Tibial artery (tissue), 4 donors: ENCODE results near the gene CBX7.
A peak's percentile ranks its signal among the peaks of the same experiment; 100 is the strongest.
"Not testable (repeated sequence)": the region's sequence is repeated elsewhere in the genome, so short reads cannot be mapped to it uniquely, and the experiment has no call there.

ENCODE experiments used
- DNase-seq, 2 donors: peaks; one replicate each; pipeline ENCODE4 v3.0.0-alpha.2; 2019
- H3K27ac ChIP-seq, 2 donors: fragments of 200-600 bp; sonication (generic) in 1 of 2; 1 replicate in 1 of 2; 2 replicates in 1 of 2; pipeline ENCODE4 v1.5.1; 2018 to 2019; ENCODE audit warnings: mild to moderate bottlenecking in 1 of 2
- H3K27me3 ChIP-seq, 2 donors: fragments of 200-600 bp; sonication (generic) in 1 of 2; one replicate each; pipeline versions ENCODE4 v1.5.1 to v1.6.0; 2016 to 2019
- H3K36me3 ChIP-seq, 3 donors: fragments of 200-600 bp; sonication (generic) in 2 of 3; one replicate each; pipeline ENCODE4 v1.5.1; 2016 to 2019; ENCODE audit warnings: mild to moderate bottlenecking in 2 of 3
- H3K4me1 ChIP-seq, 4 donors: fragments of 200-600 bp; sonication (generic) in 2 of 4; 1 replicate in 3 of 4; 2 replicates in 1 of 4; pipeline ENCODE4 v1.5.1; 2016 to 2019
- H3K4me3 ChIP-seq, 2 donors: fragments of 200-600 bp; sonication (generic) in 1 of 2; 1 replicate in 1 of 2; 2 replicates in 1 of 2; pipeline ENCODE4 v1.5.1; 2018 to 2019; ENCODE audit warnings: mild to moderate bottlenecking in 2 of 2
- H3K9me3 ChIP-seq, 3 donors: fragments of 200-600 bp; sonication (generic) in 1 of 3; one replicate each; pipeline ENCODE4 v1.5.1; 2016 to 2019
- intact Hi-C: fragments of 100-400 bp; cut with DNase I; formaldehyde crosslinking; loops from one replicate; pipeline ENCODE4 v1.15.0; 2023; ENCODE audit warnings: low total_unique reads
- TF ChIP-seq, protein P1 (sequence below), 2 experiments: fragments of 200-600 bp in 1 of 2; fragments of 450-650 bp in 1 of 2; IDR thresholded peaks; one replicate each; pipeline ENCODE4 v1.5.1; 2017 to 2019; ENCODE audit warnings: antibody characterized with exemption in 2 of 2, mild to moderate bottlenecking in 1 of 2, moderate library complexity in 1 of 2

Gene CBX7

DNA sequence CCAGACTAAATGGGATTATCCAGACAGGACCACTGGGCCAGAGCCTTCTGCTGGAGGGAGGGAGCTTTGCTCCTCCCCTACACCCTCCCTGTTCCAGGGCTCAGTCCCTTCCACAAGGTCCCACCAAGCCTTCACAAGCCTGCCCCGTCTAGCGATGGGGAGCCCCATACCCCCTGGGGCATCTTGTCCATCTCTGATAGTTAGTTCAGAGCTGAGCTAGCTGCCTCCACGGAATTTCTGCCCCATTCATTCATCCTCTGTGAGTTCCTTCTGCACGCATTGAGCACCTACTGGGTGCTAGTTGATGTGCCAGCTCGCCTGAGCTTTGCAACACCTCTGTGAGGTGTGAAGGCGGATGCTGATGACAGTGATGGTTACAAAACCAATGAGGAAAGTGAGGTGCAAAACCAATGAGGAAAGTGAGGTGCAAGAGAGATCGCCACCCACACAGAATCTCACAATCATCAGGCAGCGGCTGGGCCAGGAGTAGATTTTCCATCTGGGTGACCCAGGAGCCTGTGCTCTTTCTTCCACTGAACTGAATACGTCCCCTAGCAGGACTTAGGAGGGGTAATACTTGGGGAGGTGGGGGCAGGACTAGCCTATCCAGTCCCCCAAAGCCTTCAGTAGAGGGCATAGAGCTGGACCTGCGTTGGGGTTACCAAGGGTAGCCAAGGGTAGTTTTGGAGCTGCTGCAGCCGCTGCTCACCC lies 21.5 kb upstream of the CBX7 start:
- Histone ChIP-seq H3K4me1 (peaks cover 10 to 46% (median 41%) of the 10 kb centered on the region in 4 donors), H3K4me3 (no peak overlapping the region), H3K36me3 (no peaks in the 10 kb centered on the region), H3K9me3 (no peaks in the 10 kb centered on the region), H3K27me3 (no peaks in the 10 kb centered on the region), H3K27ac (peak overlapping the region; percentile 39 to 63)
- intact Hi-C loops: loop anchor here (10.0 kb wide), 1 partner anchor 341 kb away; no protein-coding TSS in a partner anchor
- TF ChIP-seq, protein P1, sequence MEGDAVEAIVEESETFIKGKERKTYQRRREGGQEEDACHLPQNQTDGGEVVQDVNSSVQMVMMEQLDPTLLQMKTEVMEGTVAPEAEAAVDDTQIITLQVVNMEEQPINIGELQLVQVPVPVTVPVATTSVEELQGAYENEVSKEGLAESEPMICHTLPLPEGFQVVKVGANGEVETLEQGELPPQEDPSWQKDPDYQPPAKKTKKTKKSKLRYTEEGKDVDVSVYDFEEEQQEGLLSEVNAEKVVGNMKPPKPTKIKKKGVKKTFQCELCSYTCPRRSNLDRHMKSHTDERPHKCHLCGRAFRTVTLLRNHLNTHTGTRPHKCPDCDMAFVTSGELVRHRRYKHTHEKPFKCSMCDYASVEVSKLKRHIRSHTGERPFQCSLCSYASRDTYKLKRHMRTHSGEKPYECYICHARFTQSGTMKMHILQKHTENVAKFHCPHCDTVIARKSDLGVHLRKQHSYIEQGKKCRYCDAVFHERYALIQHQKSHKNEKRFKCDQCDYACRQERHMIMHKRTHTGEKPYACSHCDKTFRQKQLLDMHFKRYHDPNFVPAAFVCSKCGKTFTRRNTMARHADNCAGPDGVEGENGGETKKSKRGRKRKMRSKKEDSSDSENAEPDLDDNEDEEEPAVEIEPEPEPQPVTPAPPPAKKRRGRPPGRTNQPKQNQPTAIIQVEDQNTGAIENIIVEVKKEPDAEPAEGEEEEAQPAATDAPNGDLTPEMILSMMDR (IDR thresholded peaks at IDR 0.05): no peak
- DNase-seq: peak in 1 of 2 donors; percentile 51

GRCh38 chr22:39173050-39173706 lies 20.7 kb upstream of the CBX7 start:
- no peaks in the 10 kb centered on the region for H3K27me3 ChIP-seq
- no peak overlapping the region for H3K4me3 ChIP-seq
- peak in 1 of 2 donors; percentile 59 for DNase-seq
- H3K27ac ChIP-seq: peak overlapping the region in 1 of 2 donors; percentile 5
- H3K9me3 ChIP-seq: no peaks in the 10 kb centered on the region
- H3K4me1 ChIP-seq: peaks cover 10 to 46% (median 41%) of the 10 kb centered on the region in 4 donors
- intact Hi-C loops: loop anchor here (10.0 kb wide), 1 partner anchor 342 kb away; no protein-coding TSS in a partner anchor
- TF ChIP-seq, protein P1 (IDR thresholded peaks at IDR 0.05): no peak
- H3K36me3 ChIP-seq: no peaks in the 10 kb centered on the region

DNA sequence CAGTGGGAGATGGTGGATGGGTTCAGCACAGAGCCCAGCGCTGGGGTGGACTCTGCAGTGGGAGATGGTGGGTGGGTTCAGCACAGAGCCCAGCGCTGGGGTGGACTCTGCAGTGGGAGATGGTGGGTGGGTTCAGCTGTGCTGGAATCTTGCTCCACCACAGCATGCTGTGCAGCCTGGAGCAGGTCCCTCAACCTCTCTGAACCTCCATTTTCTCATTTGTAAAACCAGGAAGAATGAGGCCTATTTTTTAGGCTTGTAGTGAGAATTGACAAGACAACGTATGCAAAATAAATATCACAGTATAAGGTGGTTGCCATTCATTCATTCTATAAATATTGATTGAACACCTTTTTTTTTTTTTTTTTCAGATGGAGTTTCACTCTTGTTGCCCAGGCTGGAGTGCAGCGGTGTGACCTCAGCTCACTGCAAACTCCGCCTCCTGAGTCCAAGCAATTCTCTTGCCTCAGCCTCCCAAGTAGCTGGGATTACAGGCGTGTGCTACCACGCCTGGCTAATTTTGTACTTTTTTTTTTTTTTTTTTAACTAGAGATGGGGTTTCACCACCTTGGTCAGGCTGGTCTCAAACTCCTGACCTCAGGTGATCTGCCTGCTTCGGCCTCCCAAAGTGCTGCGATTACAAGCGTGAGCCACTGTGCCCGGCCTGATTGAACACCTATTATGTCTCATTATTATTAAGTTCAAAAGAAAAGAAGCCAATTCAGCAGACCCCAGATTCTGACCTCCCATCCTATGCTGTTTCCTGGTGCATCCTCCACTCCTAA lies 20.0 kb upstream of the CBX7 start:
- not testable (repeated sequence) for H3K4me3 ChIP-seq, H3K27ac ChIP-seq, H3K9me3 ChIP-seq, DNase-seq, H3K27me3 ChIP-seq, H3K36me3 ChIP-seq
- H3K4me1 ChIP-seq: peaks cover 10 to 46% (median 41%) of the 10 kb centered on the region in 4 donors
- intact Hi-C loops: loop anchor here (10.0 kb wide), 1 partner anchor 342 kb away; no protein-coding TSS in a partner anchor

DNA sequence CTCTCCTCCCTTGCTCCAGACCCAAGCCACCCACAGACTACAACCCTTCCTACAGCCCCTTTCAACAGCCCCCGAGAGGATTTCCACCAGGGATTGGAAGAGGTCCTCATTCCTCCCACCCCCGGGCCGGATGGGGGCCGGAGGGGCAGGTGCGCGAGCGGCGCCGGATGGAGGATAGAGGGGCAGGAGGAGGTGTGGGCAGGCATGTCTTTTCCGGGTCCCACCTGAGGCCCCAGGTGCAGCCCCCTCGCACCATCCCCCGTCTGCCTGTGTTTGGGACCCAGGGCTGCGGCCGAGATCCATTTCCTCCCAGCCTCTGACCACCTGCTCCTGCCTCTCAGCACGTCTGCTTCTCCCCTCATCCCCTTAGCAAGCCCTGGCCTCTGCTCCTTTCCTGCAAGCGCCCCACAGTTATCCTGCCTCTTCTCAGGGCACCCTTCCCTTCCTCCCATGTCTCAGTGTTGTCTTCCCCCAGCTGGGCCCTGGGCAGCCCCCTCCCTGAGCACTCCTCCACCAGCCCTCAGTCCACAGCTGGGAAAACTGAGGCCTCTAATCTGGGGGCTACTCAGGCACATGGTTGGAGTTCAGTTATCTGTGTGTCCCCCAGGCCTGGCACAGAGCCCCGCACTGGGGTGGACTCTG lies 19.3 kb upstream of the CBX7 start:
- TF ChIP-seq, protein P1 (IDR thresholded peaks at IDR 0.05): no peak
- Histone ChIP-seq H3K27me3 (no peaks in the 10 kb centered on the region), H3K4me3 (no peak overlapping the region), H3K4me1 (peaks cover 10 to 46% (median 40%) of the 10 kb centered on the region in 4 donors), H3K27ac (no peak overlapping the region), H3K36me3 (no peaks in the 10 kb centered on the region), H3K9me3 (no peaks in the 10 kb centered on the region)
- peak in 1 of 2 donors; percentile 58 for DNase-seq
- intact Hi-C loops: loop anchor here (2.0 to 10.0 kb wide), 2 partner anchors 139 to 343 kb away; no protein-coding TSS in a partner anchor

DNA sequence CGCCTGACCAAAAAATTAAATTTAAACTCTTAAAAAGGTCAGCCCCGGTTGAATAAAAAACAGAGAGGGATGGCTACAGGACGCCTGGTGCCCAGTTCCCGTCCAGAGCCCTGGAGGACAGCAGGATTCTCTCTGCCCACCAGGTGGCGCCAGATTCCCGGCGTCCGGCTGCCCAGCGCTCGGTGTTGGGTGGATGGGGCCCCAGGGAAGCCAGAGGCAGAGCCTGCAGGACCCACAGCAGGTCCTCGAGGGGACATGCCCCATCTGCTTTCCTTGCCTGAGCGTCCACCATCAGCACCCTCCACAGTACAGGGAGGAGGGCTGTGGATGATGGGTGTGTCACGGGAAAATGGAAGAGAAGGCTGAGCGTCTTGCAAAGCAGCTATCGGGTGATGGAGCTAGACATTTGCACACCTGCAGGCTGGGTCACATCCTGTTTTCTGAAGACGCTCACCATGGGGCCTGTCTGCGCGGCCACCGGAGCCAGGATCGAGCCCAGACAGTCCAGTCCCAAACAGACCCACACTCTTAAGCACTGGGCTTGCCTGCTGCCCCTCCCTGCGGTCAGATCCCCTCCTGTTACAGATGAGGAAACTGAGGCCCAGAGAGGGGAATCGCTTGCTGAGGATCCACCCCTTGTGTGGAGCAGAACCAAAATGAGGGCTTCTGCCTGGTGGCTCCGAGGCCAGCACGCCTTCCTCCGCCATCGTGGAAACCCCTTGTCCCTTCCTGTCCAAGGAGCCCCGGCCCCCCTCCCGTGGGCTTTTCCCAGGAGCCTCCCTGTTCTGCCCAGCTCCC lies 18.5 kb upstream of the CBX7 start:
- Histone ChIP-seq H3K4me1 (peaks cover 10 to 38% (median 33%) of the 10 kb centered on the region in 4 donors), H3K36me3 (no peaks in the 10 kb centered on the region), H3K27ac (no peak overlapping the region), H3K9me3 (no peaks in the 10 kb centered on the region), H3K4me3 (no peak overlapping the region), H3K27me3 (no peaks in the 10 kb centered on the region)
- DNase-seq: peak; percentile 70 to 88
- intact Hi-C loops: loop anchor here (2.0 to 10.0 kb wide), 2 partner anchors 140 to 344 kb away; no protein-coding TSS in a partner anchor
- TF ChIP-seq, protein P1 (IDR thresholded peaks at IDR 0.05): peak; percentile 92 to 97
